ENCODE measurements around the gene PPP1R26.

Gene PPP1R26

GRCh38 chr9:135504262-135505243 lies 25.0 kb downstream of the PPP1R26 start:
- H3K4me3 ChIP-seq (replicated peaks; ENCODE audit: low read depth, low read length): no peak overlapping the region
- no peak for DNase-seq (ENCODE audit: extremely low read depth, insufficient read length)
- peak; percentile 92 for TF ChIP-seq CTCF (IDR thresholded peaks at IDR 0.05; ENCODE audit: insufficient read depth, low read length, poor library complexity, severe bottlenecking)

GRCh38 chr9:135505406-135506187 lies 26.0 kb downstream of the PPP1R26 start:
- Histone ChIP-seq H3K27me3 (replicated peaks; ENCODE audit: control insufficient read depth, insufficient read depth, low read length) (no peaks in the 10 kb centered on the region; the same call in 1 of the 2 replicates), H3K36me3 (ENCODE audit: control insufficient read depth, insufficient read depth, low read length) (peaks cover 26% of the 10 kb centered on the region), H3K4me3 (replicated peaks; ENCODE audit: low read depth, low read length) (no peak overlapping the region)
- DNase-seq (ENCODE audit: extremely low read depth, insufficient read length): no peak
- TF ChIP-seq CTCF (IDR thresholded peaks at IDR 0.05; ENCODE audit: insufficient read depth, low read length, poor library complexity, severe bottlenecking): no peak

More at GRCh38 chr9:135504262-135505243, 25.0 kb downstream of the PPP1R26 start:
- H3K36me3 ChIP-seq (ENCODE audit: control insufficient read depth, insufficient read depth, low read length): peaks cover 26% of the 10 kb centered on the region
- no peaks in the 10 kb centered on the region; the same call in 1 of the 2 replicates for H3K27me3 ChIP-seq (replicated peaks; ENCODE audit: control insufficient read depth, insufficient read depth, low read length)

- Histone ChIP-seq H3K36me3 (ENCODE audit: control insufficient read depth, insufficient read depth, low read length) (peaks cover 26% of the 10 kb centered on the region), H3K27me3 (replicated peaks; ENCODE audit: control insufficient read depth, insufficient read depth, low read length) (no peaks in the 10 kb centered on the region; the same call in 1 of the 2 replicates), H3K4me3 (replicated peaks; ENCODE audit: low read depth, low read length) (no peak overlapping the region)
- no peak for TF ChIP-seq CTCF (IDR thresholded peaks at IDR 0.05; ENCODE audit: insufficient read depth, low read length, poor library complexity, severe bottlenecking)
- DNase-seq (ENCODE audit: extremely low read depth, insufficient read length): no peak
Observed at GRCh38 chr9:135506327-135507103, 26.9 kb downstream of the PPP1R26 start.

- no peak for DNase-seq (ENCODE audit: extremely low read depth, insufficient read length)
- TF ChIP-seq CTCF (IDR thresholded peaks at IDR 0.05; ENCODE audit: insufficient read depth, low read length, poor library complexity, severe bottlenecking): no peak
- no peaks in the 10 kb centered on the region; the same call in 1 of the 2 replicates for H3K27me3 ChIP-seq (replicated peaks; ENCODE audit: control insufficient read depth, insufficient read depth, low read length)
- no peak overlapping the region for H3K4me3 ChIP-seq (replicated peaks; ENCODE audit: low read depth, low read length)
- peaks cover 24% of the 10 kb centered on the region for H3K36me3 ChIP-seq (ENCODE audit: control insufficient read depth, insufficient read depth, low read length)
Observed at GRCh38 chr9:135507104-135508035, 27.8 kb downstream of the PPP1R26 start.
